Type B pancreatic cell (in vitro differentiated cells): ENCODE results near the gene CLMP. TPM values are rescaled to one million over a fixed set of nuclear protein-coding genes. Genes with fewer than 3 reads are reported as not detected.

Source experiments
- DNase-seq: peaks from one replicate; pipeline ENCODE4 v3.0.0; 2021; ENCODE audit warnings: mixed read lengths; ENCODE audit not compliant: unreplicated experiment; ENCODE audit errors: extremely low spot score
- H3K27ac Mint-ChIP-seq: 2 replicates; pipeline ENCODE4 v1.8.0; 2021; ENCODE audit warnings: mild to moderate bottlenecking, mixed read lengths
- H3K27me3 Mint-ChIP-seq: 2 replicates; pipeline ENCODE4 v1.8.0; 2021; ENCODE audit warnings: mixed read lengths
- H3K36me3 Mint-ChIP-seq: 2 replicates; pipeline ENCODE4 v1.8.0; 2021; ENCODE audit warnings: mixed read lengths
- H3K4me1 Mint-ChIP-seq: one replicate; pipeline ENCODE4 v1.8.0; 2021; ENCODE audit warnings: mixed read lengths; ENCODE audit not compliant: unreplicated experiment
- H3K4me3 Mint-ChIP-seq: 2 replicates; pipeline ENCODE4 v1.8.0; 2021; ENCODE audit warnings: mild to moderate bottlenecking, mixed read lengths
- H3K9me3 Mint-ChIP-seq: 2 replicates; pipeline ENCODE4 v1.8.0; 2021; ENCODE audit warnings: mixed read lengths
- CTCF ChIP-seq: fragments of 200-600 bp; sonication (generic); conservative IDR thresholded peaks from 2 replicates; pipeline ENCODE4 v1.5.0; 2021; ENCODE audit warnings: antibody characterized with exemption, mild to moderate bottlenecking
- total RNA-seq: library from RNA; stranded (reverse); gene quantifications from 2 replicates; pipeline ENCODE4 v1.2.1, GENCODE V29; 2021; ENCODE audit warnings: low replicate concordance

Gene CLMP
- total RNA-seq, 1 donor from 2014 or later = 65.7 TPM

- no peak for DNase-seq
- TF ChIP-seq CTCF = no peak
- no peaks in the 10 kb centered on the region for H3K9me3 Mint-ChIP-seq
- H3K4me3 Mint-ChIP-seq = no peak overlapping the region
- peaks cover 3% of the 10 kb centered on the region for H3K36me3 Mint-ChIP-seq
- H3K27ac Mint-ChIP-seq = no peak overlapping the region
- H3K27me3 Mint-ChIP-seq = no peaks in the 10 kb centered on the region
- peaks cover 26% of the 10 kb centered on the region for H3K4me1 Mint-ChIP-seq
These were observed 46.1 kb downstream of the CLMP start for GRCh38 chr11:123148965-123149364.

- H3K9me3 Mint-ChIP-seq = no peaks in the 10 kb centered on the region
- TF ChIP-seq CTCF = no peak
These were observed 49.4 kb downstream of the CLMP start for GRCh38 chr11:123145661-123146060.

GRCh38 chr11:123145220-123145619 lies 49.8 kb downstream of the CLMP start:
- no peak for DNase-seq
- no peak for TF ChIP-seq CTCF
- H3K27me3 Mint-ChIP-seq = no peaks in the 10 kb centered on the region
- H3K36me3 Mint-ChIP-seq = peaks cover 8% of the 10 kb centered on the region
- no peak overlapping the region for H3K4me3 Mint-ChIP-seq
- no peak overlapping the region for H3K27ac Mint-ChIP-seq
- H3K9me3 Mint-ChIP-seq = no peaks in the 10 kb centered on the region
- peaks cover 15% of the 10 kb centered on the region for H3K4me1 Mint-ChIP-seq

More at GRCh38 chr11:123145661-123146060, 49.4 kb downstream of the CLMP start:
- H3K4me3 Mint-ChIP-seq = no peak overlapping the region
- DNase-seq = no peak
- H3K36me3 Mint-ChIP-seq = peaks cover 8% of the 10 kb centered on the region
- no peak overlapping the region for H3K27ac Mint-ChIP-seq
- H3K4me1 Mint-ChIP-seq = peaks cover 15% of the 10 kb centered on the region
- H3K27me3 Mint-ChIP-seq = no peaks in the 10 kb centered on the region

- Mint-ChIP-seq H3K36me3 (peaks cover 8% of the 10 kb centered on the region), H3K4me1 (peaks cover 15% of the 10 kb centered on the region), H3K9me3 (no peaks in the 10 kb centered on the region), H3K27me3 (no peaks in the 10 kb centered on the region), H3K4me3 (no peak overlapping the region), H3K27ac (no peak overlapping the region)
- no peak for TF ChIP-seq CTCF
- no peak for DNase-seq
These were observed 50.3 kb downstream of the CLMP start for GRCh38 chr11:123144707-123145106.

GRCh38 chr11:123143921-123144320 lies 51.1 kb downstream of the CLMP start:
- Mint-ChIP-seq H3K36me3 (peaks cover 8% of the 10 kb centered on the region), H3K27ac (no peak overlapping the region), H3K9me3 (no peaks in the 10 kb centered on the region), H3K4me1 (peaks cover 18% of the 10 kb centered on the region), H3K27me3 (no peaks in the 10 kb centered on the region), H3K4me3 (no peak overlapping the region)
- DNase-seq = no peak
- no peak for TF ChIP-seq CTCF

- H3K9me3 Mint-ChIP-seq = no peaks in the 10 kb centered on the region
- no peak overlapping the region for H3K4me3 Mint-ChIP-seq
- DNase-seq = no peak
- no peak for TF ChIP-seq CTCF
- H3K27ac Mint-ChIP-seq = no peak overlapping the region
- H3K36me3 Mint-ChIP-seq = peaks cover 8% of the 10 kb centered on the region
- H3K27me3 Mint-ChIP-seq = no peaks in the 10 kb centered on the region
- peaks cover 18% of the 10 kb centered on the region for H3K4me1 Mint-ChIP-seq
These were observed 51.6 kb downstream of the CLMP start for GRCh38 chr11:123143476-123143875.
